ENCODE measurements around the gene CDK18. TPM values are rescaled to one million over a fixed set of nuclear protein-coding genes. Genes with fewer than 3 reads are reported as not detected.

Gene CDK18
- total and polyA plus RNA-seq, 2 of the 8 experiments (the other 6 are each of a cell fraction or from before 2014, with no cell fraction given) = 31.2 to 44.0 TPM

DNA sequence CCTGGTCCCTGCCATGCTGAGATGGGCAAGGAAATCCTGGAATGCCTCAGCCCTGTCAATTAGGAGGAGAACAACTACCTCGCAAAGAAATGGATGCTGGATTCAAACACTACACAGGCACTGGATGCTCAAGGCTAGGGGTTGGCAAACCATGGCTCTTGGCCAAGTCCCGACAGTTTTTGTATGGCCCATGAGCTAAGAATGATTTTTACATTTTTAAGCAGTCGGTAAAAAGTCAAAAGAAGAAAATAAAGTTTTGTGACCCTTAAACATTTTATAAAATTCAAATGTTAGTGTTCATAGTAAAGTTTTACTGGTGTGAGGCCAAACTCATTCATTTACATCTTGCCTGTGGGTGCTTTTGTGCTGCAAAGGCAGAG lies 6.5 kb downstream of the CDK18 start:
- Histone ChIP-seq H3K18ac (ENCODE audit: extremely low read depth, low read length) (no peak overlapping the region), H3K79me1 (ENCODE audit: low read depth, low read length) (peaks cover 28% of the 10 kb centered on the region), H3K23ac (ENCODE audit: insufficient read length) (no peak overlapping the region), H2BK15ac (ENCODE audit: low read length) (no peak overlapping the region), H3K79me2 (ENCODE audit: control insufficient read depth in 1 of 2, insufficient read depth in 2 of 2, low read length in 2 of 2) (peaks cover 0 to 32% of the 10 kb centered on the region in 2 experiments; a peak in 3 of 4 replicates), H3K4me1 (replicated peaks in 1 of 4; ENCODE audit: control insufficient read depth in 3 of 4, insufficient read depth in 4 of 4, low read length in 3 of 4) (peaks cover 4 to 18% (median 9%) of the 10 kb centered on the region in 4 experiments), H3K27ac (ENCODE audit: low read depth, low read length) (no peak overlapping the region), H2BK12ac (ENCODE audit: low read depth, low read length) (no peak overlapping the region), H3K4me3 (ENCODE audit: extremely low read depth in 1 of 4, insufficient read depth in 2 of 4, low read depth in 3 of 4, low read length in 4 of 4) (no peak overlapping the region), H2BK120ac (replicated peaks; ENCODE audit: low read depth, low read length) (no peak overlapping the region), H3K4me2 (ENCODE audit: insufficient read depth in 1 of 2, low read depth in 2 of 2, low read length in 2 of 2) (no peak overlapping the region), H3K56ac (replicated peaks; ENCODE audit: insufficient read length, low read depth, low read length) (no peak overlapping the region), H3K36me3 (ENCODE audit: control insufficient read depth in 2 of 4, insufficient read depth in 4 of 4, low read length in 3 of 4) (no peaks in the 10 kb centered on the region), H2BK20ac (ENCODE audit: low read length) (no peak overlapping the region), H4K5ac (ENCODE audit: insufficient read length, low read depth, low read length) (no peak overlapping the region), H3K27me3 (replicated peaks in 1 of 4; ENCODE audit: control insufficient read depth in 3 of 4, extremely low read depth in 1 of 4, insufficient read depth in 3 of 4, low read length in 3 of 4) (no peaks in the 10 kb centered on the region), H4K20me1 (replicated peaks in 1 of 2; ENCODE audit: control insufficient read depth in 1 of 2, insufficient read depth in 2 of 2, low read length in 2 of 2) (peaks cover 0 to 23% of the 10 kb centered on the region in 2 experiments), H3K9me3 (ENCODE audit: insufficient read depth in 2 of 2, low read depth in 1 of 2, low read length in 1 of 2) (no peaks in the 10 kb centered on the region), H3K4ac (replicated peaks; ENCODE audit: insufficient read length, low read depth, low read length) (no peak overlapping the region), H2AFZ (ENCODE audit: low read length) (no peak overlapping the region), H3K23me2 (ENCODE audit: low read depth, low read length) (peaks cover under 1% of the 10 kb centered on the region; the same call in 1 of the 2 replicates), H3K9ac (replicated peaks in 1 of 4; ENCODE audit: extremely low read depth in 1 of 4, low read depth in 3 of 4, low read length in 3 of 4) (no peak overlapping the region), H2AK5ac (ENCODE audit: low read depth, low read length) (no peak overlapping the region), H4K8ac (ENCODE audit: extremely low read depth, insufficient read depth, low read length) (no peak overlapping the region), H3K14ac (ENCODE audit: insufficient read length) (no peak overlapping the region), H2BK5ac (ENCODE audit: low read depth, low read length) (no peak overlapping the region), H4K91ac (replicated peaks; ENCODE audit: insufficient read length, low read length) (no peak overlapping the region)
- FAIRE-seq (no peak), DNase-seq (ENCODE audit: low read depth in 1 of 2, low spot score in 2 of 2) (no peak)
- WGBS, 2 experiments (ENCODE audit: extremely low coverage in 1 of 2, insufficient coverage in 1 of 2, insufficient read length in 1 of 2, insufficient replicate concordance in 2 of 2, low coverage in 1 of 2, low lambda C conversion rate in 2 of 2, missing lambda C conversion rate in 1 of 2) = 91% methylated on average over 3 of the region's 3 CpGs; no CpG with 5 or more reads in 1 of the 2 experiments
- POLR2A ChIA-PET (ENCODE audit: partially characterized antibody) = interaction anchor here (1.5 to 3.4 kb wide), 2 partner anchors 18 to 121 kb away, joined by 4 to 9 read pairs; partner anchors contain the start of gene ELK4
- CTCF ChIA-PET (ENCODE audit: partially characterized antibody) = interaction anchor here (0.6 to 47.3 kb wide), 4 partner anchors 4 to 172 kb away, joined by 3 to 1626 read pairs (median 814); partner anchors contain the start of gene CDK18
